MM.1S (cell line): ENCODE results near the gene SELENOV.

Experiments used
- DNase-seq: peaks from one replicate; pipeline ENCODE4 v3.0.0-alpha.2; 2015
- H2AFZ ChIP-seq: fragments of 300-600 bp; sonication (generic); 2 replicates; pipeline ENCODE4 v1.6.0; 2016; ENCODE audit warnings: antibody characterized with exemption, low read length
- H3F3A ChIP-seq: fragments of 300-600 bp; sonication (generic); 2 replicates; pipeline ENCODE4 v1.6.1; 2016; ENCODE audit warnings: mild to moderate bottlenecking, antibody characterized with exemption, low read length, moderate library complexity, mixed read lengths; ENCODE audit not compliant: insufficient read depth
- H3K27ac ChIP-seq: fragments of 300-600 bp; sonication (generic); 2 replicates; pipeline ENCODE4 v1.5.1; 2016; ENCODE audit warnings: mild to moderate bottlenecking, low read length
- H3K27me3 ChIP-seq: fragments of 300-600 bp; sonication (generic); replicated peaks from 2 replicates; pipeline ENCODE4 v1.6.0; 2016; ENCODE audit warnings: low read length; ENCODE audit not compliant: insufficient read depth
- H3K36me3 ChIP-seq: fragments of 300-600 bp; sonication (generic); replicated peaks from 2 replicates; pipeline ENCODE4 v1.6.1; 2016; ENCODE audit warnings: mild to moderate bottlenecking, low read length, mixed read lengths; ENCODE audit not compliant: insufficient read depth
- H3K4me1 ChIP-seq: fragments of 300-600 bp; sonication (generic); 2 replicates; pipeline ENCODE4 v1.6.1; 2016; ENCODE audit warnings: low read length, mixed read lengths
- H3K4me2 ChIP-seq: fragments of 300-600 bp; sonication (generic); 2 replicates; pipeline ENCODE4 v1.6.0; 2016; ENCODE audit warnings: low read depth, low read length
- H3K4me3 ChIP-seq: fragments of 300-600 bp; sonication (generic); 2 replicates; pipeline ENCODE4 v1.5.1; 2016; ENCODE audit warnings: low read length, mixed read lengths
- H3K79me2 ChIP-seq: fragments of 300-600 bp; sonication (generic); 2 replicates; pipeline ENCODE4 v1.6.1; 2016; ENCODE audit warnings: mixed run types, low read length, mixed read lengths
- H3K9ac ChIP-seq: fragments of 300-600 bp; sonication (generic); 2 replicates; pipeline ENCODE4 v1.6.1; 2016; ENCODE audit warnings: low read length, mixed read lengths
- H3K9me2 ChIP-seq: fragments of 300-600 bp; sonication (generic); replicated peaks from 2 replicates; pipeline ENCODE4 v1.6.1; 2016; ENCODE audit warnings: mild to moderate bottlenecking, low read length, mixed read lengths; ENCODE audit not compliant: insufficient read depth
- H3K9me3 ChIP-seq: fragments of 300-600 bp; sonication (generic); replicated peaks from 2 replicates; pipeline ENCODE4 v1.6.1; 2016; ENCODE audit warnings: mild to moderate bottlenecking, low read length, mixed read lengths; ENCODE audit not compliant: insufficient read depth
- H4K20me1 ChIP-seq: fragments of 300-600 bp; sonication (generic); 2 replicates; pipeline ENCODE4 v1.6.1; 2016; ENCODE audit warnings: mild to moderate bottlenecking, low read length, moderate library complexity, mixed read lengths; ENCODE audit not compliant: insufficient read depth
- CTCF ChIP-seq: fragments of 300-600 bp; sonication (generic); IDR thresholded peaks from 2 replicates; pipeline ENCODE4 v1.5.1; 2016; ENCODE audit warnings: antibody characterized with exemption, low read length, mixed read lengths
- EZH2 ChIP-seq: fragments of 300-600 bp; sonication (generic); optimal IDR thresholded peaks from 2 replicates; pipeline ENCODE3; 2017; ENCODE audit warnings: low read depth, mild to moderate bottlenecking, antibody characterized with exemption, low read length, mixed read lengths
- EZH2phosphoT487 ChIP-seq: fragments of 300-600 bp; sonication (generic); IDR thresholded peaks from 2 replicates; pipeline ENCODE4 v1.6.1; 2018; ENCODE audit warnings: antibody characterized with exemption, low read length

SELENOV gene

DNA sequence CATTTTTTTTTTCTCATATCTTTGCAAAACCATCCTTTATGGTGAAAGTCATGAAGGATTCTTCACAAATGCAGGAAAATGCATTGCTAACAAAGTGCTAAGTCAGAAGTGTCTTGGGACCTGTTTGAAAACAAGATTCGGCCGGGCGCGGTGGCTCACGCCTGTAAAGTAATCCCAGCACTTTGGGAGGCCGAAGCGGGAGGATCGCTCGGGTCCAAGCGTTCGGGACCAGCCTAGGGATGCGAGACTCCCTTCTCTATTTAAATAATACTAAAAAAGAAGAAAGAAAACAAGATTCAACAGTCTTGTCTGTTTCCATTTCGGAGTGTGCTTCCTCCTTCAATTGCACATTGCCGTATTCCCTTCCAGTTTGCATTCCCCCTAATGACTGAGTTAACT lies 16.9 kb downstream of the SELENOV start:
- H3K79me2 ChIP-seq: peaks cover 13% of the 10 kb centered on the region
- no peaks in the 10 kb centered on the region for H4K20me1 ChIP-seq
- peak overlapping the region; percentile 96 for H3K4me2 ChIP-seq
- H3K4me3 ChIP-seq: peak overlapping the region; percentile 93
- H3K27me3 ChIP-seq: no peaks in the 10 kb centered on the region
- H3K27ac ChIP-seq: no peak overlapping the region
- DNase-seq: no peak
- H3K9me2 ChIP-seq: no peaks in the 10 kb centered on the region
- TF ChIP-seq EZH2 (no peak), CTCF (no peak), EZH2phosphoT487 (no peak)
- peak overlapping the region; percentile 89 for H2AFZ ChIP-seq
- no peaks in the 10 kb centered on the region for H3K36me3 ChIP-seq
- peak overlapping the region; percentile 74 for H3K9ac ChIP-seq
- no peaks in the 10 kb centered on the region for H3K9me3 ChIP-seq
- H3F3A ChIP-seq: 0 out of 2 replicates have a peak, but pooled peaks cover 3% of the 10 kb centered on the region
- peaks cover 4% of the 10 kb centered on the region; the same call in 1 of the 2 replicates for H3K4me1 ChIP-seq

GRCh38 chr19:39532233-39533002 lies 17.5 kb downstream of the SELENOV start, which contains the start of gene EID2B:
EID2B (minus strand) TSS chr19:39532852; CDS start chr19:39532802, 50 bp downstream.
- peak within 1 kb of the TSS; percentile 89 for H2AFZ ChIP-seq
- TF ChIP-seq CTCF (peak; percentile 93), EZH2phosphoT487 (no peak)
- H3K4me1 ChIP-seq: peaks cover 4% of the 10 kb centered on the region; the same call in 1 of the 2 replicates

GRCh38 chr19:39533003-39533512 lies 18.1 kb downstream of the SELENOV start:
- TF ChIP-seq EZH2phosphoT487 (no peak), CTCF (no peak), EZH2 (no peak)
- Histone ChIP-seq H3K27ac (no peak overlapping the region), H2AFZ (no peak overlapping the region; the same call in 1 of the 2 replicates), H3K27me3 (no peaks in the 10 kb centered on the region), H3K4me2 (peak overlapping the region; percentile 12; the same call in 1 of the 2 replicates), H3F3A (0 out of 2 replicates have a peak, but pooled peaks cover 3% of the 10 kb centered on the region), H3K9me3 (no peaks in the 10 kb centered on the region), H3K9ac (no peak overlapping the region), H3K4me3 (no peak overlapping the region), H3K79me2 (peaks cover 14% of the 10 kb centered on the region), H4K20me1 (no peaks in the 10 kb centered on the region), H3K4me1 (peaks cover 4% of the 10 kb centered on the region; the same call in 1 of the 2 replicates), H3K36me3 (no peaks in the 10 kb centered on the region), H3K9me2 (no peaks in the 10 kb centered on the region)
- no peak for DNase-seq

More at GRCh38 chr19:39532233-39533002, 17.5 kb downstream of the SELENOV start, which contains the start of gene EID2B:
- Histone ChIP-seq H3K36me3 (no peaks in the 10 kb centered on the region), H4K20me1 (no peaks in the 10 kb centered on the region), H3K9me2 (no peaks in the 10 kb centered on the region), H3K27ac (no peak within 1 kb of the TSS), H3K79me2 (peaks cover 13% of the 10 kb centered on the region), H3K9me3 (no peaks in the 10 kb centered on the region), H3F3A (0 out of 2 replicates have a peak, but pooled peaks cover 3% of the 10 kb centered on the region), H3K4me3 (peak within 1 kb of the TSS; percentile 93), H3K27me3 (no peaks in the 10 kb centered on the region), H3K4me2 (peak within 1 kb of the TSS; percentile 96), H3K9ac (peak within 1 kb of the TSS; percentile 74)
- peak; percentile 97 for DNase-seq
